H1 (cell line): ENCODE results near the gene TIMM29. TPM values are rescaled to one million over a fixed set of nuclear protein-coding genes. Genes with fewer than 3 reads are reported as not detected.

Experiments
- ZNF274 ChIP-seq: IDR thresholded peaks from 2 replicates; pipeline ENCODE4 v1.7.0; 2012; ENCODE audit warnings: low read length, borderline replicate concordance; ENCODE audit errors: extremely low read depth
- polyA plus RNA-seq, 7 experiments: library from polyadenylated mRNA; depleted of rRNA in 3 of 7; stranded (reverse) in 5 of 7; unstranded in 2 of 7; fragments of >200 nt in 5 of 7; fragments of 200-250 nt in 2 of 7; gene quantifications; 1 replicate in 5 of 7; 2 replicates in 1 of 7; 4 replicates in 1 of 7; pipeline versions ENCODE4 v1.2.1 to v1.2.3, GENCODE V29; 2011 to 2013; ENCODE audit warnings: missing spikeins in 2 of 7, mixed read lengths in 2 of 7
- total RNA-seq: library from RNA; stranded (reverse); fragmentation: NEBNext Ultra II Directional; extraction: Animal tissue kit (Norgen Biotek cat#: 25700); gene quantifications from 2 replicates; pipeline ENCODE4 v1.2.1, GENCODE V29; 2021

Gene TIMM29
- total and polyA plus RNA-seq, 2 of the 8 experiments (the other 6 are each of a cell fraction or from before 2014, with no cell fraction given), result 15.9 to 24.0 TPM

DNA sequence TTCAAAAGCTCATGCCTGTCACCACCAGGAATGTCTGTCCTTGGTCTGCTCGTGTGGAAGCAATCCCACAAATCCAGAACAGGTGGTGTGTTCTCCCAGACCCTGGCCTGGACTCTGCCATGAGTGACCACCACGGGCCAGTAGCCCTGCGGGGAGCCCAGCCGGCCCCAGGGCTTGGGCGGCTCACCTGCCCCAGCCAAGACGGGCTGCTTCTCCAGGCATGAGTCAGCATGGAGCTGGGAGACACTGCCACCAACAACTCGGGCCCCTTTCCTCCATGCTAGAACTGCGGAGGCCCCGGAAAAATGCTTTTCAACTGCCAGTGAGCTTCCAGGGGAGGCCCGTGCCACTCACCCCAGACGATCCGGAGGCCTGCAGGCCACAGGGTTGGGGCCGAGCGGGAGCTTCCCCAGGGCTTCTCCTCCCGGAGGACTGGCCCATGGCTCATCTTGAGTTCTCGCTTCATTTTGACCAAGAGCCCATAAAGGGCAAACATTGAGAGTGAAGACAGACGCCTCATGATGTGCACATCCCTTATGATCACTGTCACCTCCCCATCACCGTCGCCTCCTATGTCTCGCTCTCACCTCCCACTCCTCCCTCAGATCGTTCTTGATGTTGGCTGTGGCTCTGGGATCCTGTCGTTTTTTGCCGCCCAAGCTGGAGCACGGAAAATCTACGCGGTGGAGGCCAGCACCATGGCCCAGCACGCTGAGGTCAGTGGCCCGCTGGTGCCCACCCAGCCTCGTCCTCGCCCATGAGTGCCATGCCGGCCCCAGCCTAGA lies 16.8 kb upstream of the TIMM29 start (continued):
- no peak for TF ChIP-seq ZNF274
